ENCODE results near the gene YIPF6. TPM values are rescaled to one million over a fixed set of nuclear protein-coding genes. Genes with fewer than 3 reads are reported as not detected.

Gene YIPF6
- total and polyA plus RNA-seq, 9 of the 15 experiments (the other 6 are each of a cell fraction or from before 2014, with no cell fraction given) = 7.7 to 44.2 (median 22.4) TPM

GRCh38 chrX:68461093-68461492 is 37.8 kb upstream of the YIPF6 start:
- WGBS (ENCODE audit: insufficient coverage, low coverage, missing lambda C conversion rate) = 15% methylated on average over 6 of the region's 6 CpGs
- no peaks in the 10 kb centered on the region; a peak in 1 of 5 replicates for H3K27me3 ChIP-seq (ENCODE audit: control insufficient read depth in 2 of 2, insufficient read depth in 2 of 2, low read length in 2 of 2)
- H3K9ac ChIP-seq (ENCODE audit: insufficient read depth in 1 of 2, low read depth in 2 of 2, low read length in 2 of 2) = no peak overlapping the region
- no peak overlapping the region for H3K27ac ChIP-seq (ENCODE audit: extremely low read depth, low read depth, low read length)
- FAIRE-seq (no peak), DNase-seq (ENCODE audit: extremely low read depth in 1 of 4, low spot score in 3 of 4) (no peak), ATAC-seq (no peak)
- no peaks in the 10 kb centered on the region for H3K4me1 ChIP-seq (replicated peaks in 1 of 2; ENCODE audit: control insufficient read depth in 2 of 2, insufficient read depth in 2 of 2, low read length in 2 of 2)
- no peak overlapping the region for H3K4me3 ChIP-seq
- no peak overlapping the region for H3K4me2 ChIP-seq (ENCODE audit: insufficient read depth, low read length)
- H3K79me2 ChIP-seq (ENCODE audit: control insufficient read depth, insufficient read depth, low read length) = no peaks in the 10 kb centered on the region
- no peak for TF ChIP-seq CTBP1 (IDR thresholded peaks at IDR 0.05; ENCODE audit: borderline replicate concordance)
- H3K36me3 ChIP-seq (ENCODE audit: control insufficient read depth, insufficient read depth, low read length) = no peaks in the 10 kb centered on the region
- BruUV-seq (replicated peaks) = no TSS peak
- H4K20me1 ChIP-seq (replicated peaks; ENCODE audit: control insufficient read depth, insufficient read depth, low read length) = no peaks in the 10 kb centered on the region
- H2AFZ ChIP-seq (ENCODE audit: low read depth, low read length) = no peak overlapping the region
- ChIA-PET POLR2A (no interaction called here), CTCF (ENCODE audit: low intra/inter-chr PET ratio) (no interaction called here)
- intact Hi-C loops (cut with micrococcal nuclease) = loop anchor here (5.0 kb wide), 3 partner anchors 229 to 279 kb away; no protein-coding TSS in a partner anchor
- in situ Hi-C loops (cut with MboI) = no loop called here
- H3K9me3 ChIP-seq (replicated peaks; ENCODE audit: control insufficient read depth, insufficient read depth, low read depth, low read length) = no peaks in the 10 kb centered on the region
- H3K9me1 ChIP-seq (ENCODE audit: control insufficient read depth, insufficient read depth, low read length) = no peaks in the 10 kb centered on the region

DNA sequence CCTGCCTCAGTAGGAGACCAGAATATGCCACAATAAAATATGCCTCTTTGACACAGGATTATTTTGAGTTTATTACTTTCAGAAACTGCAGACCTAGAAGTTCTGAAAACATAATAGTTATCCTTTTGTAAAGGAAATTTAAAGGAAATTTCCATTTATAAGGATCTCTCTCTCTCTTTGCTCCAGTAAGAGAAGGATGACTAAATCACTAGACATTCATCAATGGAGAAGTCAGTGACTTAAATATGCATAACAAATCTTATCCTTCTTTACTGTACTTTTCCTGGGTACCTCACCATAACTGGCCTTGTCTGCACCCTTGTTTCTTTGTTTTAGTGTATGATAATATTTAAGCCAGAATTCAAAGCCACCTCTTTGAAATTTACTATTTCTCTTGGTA is 37.3 kb upstream of the YIPF6 start:
- intact Hi-C loops (cut with micrococcal nuclease) = loop anchor here (5.0 kb wide), 3 partner anchors 229 to 279 kb away; no protein-coding TSS in a partner anchor
- POLR2A ChIA-PET = no interaction called here
- no peaks in the 10 kb centered on the region for H3K36me3 ChIP-seq (ENCODE audit: control insufficient read depth, insufficient read depth, low read length)
- TF ChIP-seq SIN3B (IDR thresholded peaks at IDR 0.05; ENCODE audit: low read depth) (no peak), RCOR1 (IDR thresholded peaks at IDR 0.05; ENCODE audit: borderline replicate concordance in 1 of 2, low read depth in 2 of 2, low read length in 2 of 2) (no peak), SRSF7 (optimal IDR thresholded peaks at IDR 0.05; ENCODE audit: low read depth, low read length) (no peak), NFIC (IDR thresholded peaks at IDR 0.05) (no peak), SRSF3 (IDR thresholded peaks at IDR 0.05; ENCODE audit: insufficient read depth, low read length) (no peak), ZNF12 (CRISPR knock-in tag; IDR thresholded peaks at IDR 0.05) (no peak), MCM2 (IDR thresholded peaks at IDR 0.05; ENCODE audit: low read depth) (no peak), PREB (CRISPR knock-in tag; IDR thresholded peaks at IDR 0.05) (no peak), SMAD1 (IDR thresholded peaks at IDR 0.05; ENCODE audit: low read depth, low read length, partially characterized antibody) (no peak), ILK (tag; IDR thresholded peaks at IDR 0.05; ENCODE audit: borderline replicate concordance, low read depth) (no peak), MXI1 (IDR thresholded peaks at IDR 0.05; ENCODE audit: low read depth, low read length) (no peak), TBP (optimal IDR thresholded peaks at IDR 0.05; ENCODE audit: low read depth, low read length) (no peak), PPARD (CRISPR knock-in tag; IDR thresholded peaks at IDR 0.05) (no peak), PURB (CRISPR knock-in tag; IDR thresholded peaks at IDR 0.05; ENCODE audit: low read depth) (no peak), HEY1 (CRISPR knock-in tag; IDR thresholded peaks at IDR 0.05; ENCODE audit: borderline replicate concordance) (no peak)

More for the DNA sequence above, 37.3 kb upstream of the YIPF6 start:
- Histone ChIP-seq H3K79me2 (ENCODE audit: control insufficient read depth, insufficient read depth, low read length) (no peaks in the 10 kb centered on the region), H3K9me1 (ENCODE audit: control insufficient read depth, insufficient read depth, low read length) (no peaks in the 10 kb centered on the region), H3K4me1 (replicated peaks in 1 of 2; ENCODE audit: control insufficient read depth in 2 of 2, insufficient read depth in 2 of 2, low read length in 2 of 2) (no peaks in the 10 kb centered on the region), H4K20me1 (replicated peaks; ENCODE audit: control insufficient read depth, insufficient read depth, low read length) (no peaks in the 10 kb centered on the region), H3K9ac (ENCODE audit: insufficient read depth in 1 of 2, low read depth in 2 of 2, low read length in 2 of 2) (no peak overlapping the region), H3K4me2 (ENCODE audit: insufficient read depth, low read length) (no peak overlapping the region), H3K27me3 (ENCODE audit: control insufficient read depth in 2 of 2, insufficient read depth in 2 of 2, low read length in 2 of 2) (no peaks in the 10 kb centered on the region; a peak in 1 of 5 replicates), H2AFZ (ENCODE audit: low read depth, low read length) (no peak overlapping the region), H3K27ac (ENCODE audit: extremely low read depth, low read depth, low read length) (no peak overlapping the region), H3K9me3 (replicated peaks; ENCODE audit: control insufficient read depth, insufficient read depth, low read depth, low read length) (no peaks in the 10 kb centered on the region), H3K4me3 (no peak overlapping the region)
- in situ Hi-C loops (cut with MboI) = no loop called here
- BruUV-seq (replicated peaks) = no TSS peak
- FAIRE-seq (no peak), DNase-seq (ENCODE audit: extremely low read depth in 1 of 4, low spot score in 3 of 4) (no peak), ATAC-seq (no peak)
- CTCF ChIA-PET (ENCODE audit: low intra/inter-chr PET ratio) = no interaction called here

Measured in K562 (cell line).